Epidermal melanocyte (primary cell): Measurements from ENCODE around the gene ARFGEF2.
"Not testable (repeated sequence)": the region's sequence is repeated elsewhere in the genome, so short reads cannot be mapped to it uniquely, and the experiment has no call there.

Source experiments
- DNase-seq: peaks from one replicate; pipeline ENCODE4 v3.0.0; 2011; ENCODE audit warnings: low spot score; ENCODE audit not compliant: insufficient read length

The ARFGEF2 gene

DNA sequence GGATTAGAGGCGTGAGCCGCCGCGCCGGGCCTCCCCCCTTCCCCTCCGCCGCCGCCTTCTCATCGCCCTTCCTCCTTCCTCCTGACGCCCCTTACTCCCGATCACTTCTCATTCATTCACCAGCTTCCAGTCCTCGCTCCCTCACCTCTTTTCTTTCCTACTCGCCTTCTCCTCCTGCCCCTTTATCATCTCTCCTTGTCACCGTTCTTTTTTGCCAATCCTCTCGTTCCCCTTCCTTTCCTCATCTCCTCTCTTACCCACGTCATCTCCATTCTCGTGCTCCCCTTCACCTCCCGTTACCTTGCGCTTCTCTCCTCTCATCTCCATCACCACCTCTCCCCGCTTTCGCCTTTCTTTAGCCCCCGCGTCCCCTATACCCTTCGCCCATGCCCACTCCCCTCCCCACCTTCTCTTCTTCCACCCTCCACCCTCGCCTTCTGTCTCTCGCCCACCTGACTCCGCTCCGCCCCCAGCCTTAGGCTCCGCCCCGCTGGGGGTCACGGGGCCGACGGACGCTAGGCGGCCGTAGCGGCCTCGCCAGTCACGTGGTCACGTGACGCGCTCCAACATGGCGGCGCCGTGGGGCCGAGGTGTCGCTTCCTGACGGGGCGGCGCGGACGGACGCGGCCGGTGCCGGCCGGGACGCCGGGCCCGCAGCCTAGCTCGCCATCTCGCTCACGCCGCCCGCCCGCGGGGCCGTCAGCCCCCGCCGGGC, at the start of gene ARFGEF2:
Gene ARFGEF2 (plus strand): TSS at position 544 of the 715 bp plus-strand sequence. CDS start 179 bp downstream, outside the sequence.
- DNase-seq, result peak; percentile 94

DNA sequence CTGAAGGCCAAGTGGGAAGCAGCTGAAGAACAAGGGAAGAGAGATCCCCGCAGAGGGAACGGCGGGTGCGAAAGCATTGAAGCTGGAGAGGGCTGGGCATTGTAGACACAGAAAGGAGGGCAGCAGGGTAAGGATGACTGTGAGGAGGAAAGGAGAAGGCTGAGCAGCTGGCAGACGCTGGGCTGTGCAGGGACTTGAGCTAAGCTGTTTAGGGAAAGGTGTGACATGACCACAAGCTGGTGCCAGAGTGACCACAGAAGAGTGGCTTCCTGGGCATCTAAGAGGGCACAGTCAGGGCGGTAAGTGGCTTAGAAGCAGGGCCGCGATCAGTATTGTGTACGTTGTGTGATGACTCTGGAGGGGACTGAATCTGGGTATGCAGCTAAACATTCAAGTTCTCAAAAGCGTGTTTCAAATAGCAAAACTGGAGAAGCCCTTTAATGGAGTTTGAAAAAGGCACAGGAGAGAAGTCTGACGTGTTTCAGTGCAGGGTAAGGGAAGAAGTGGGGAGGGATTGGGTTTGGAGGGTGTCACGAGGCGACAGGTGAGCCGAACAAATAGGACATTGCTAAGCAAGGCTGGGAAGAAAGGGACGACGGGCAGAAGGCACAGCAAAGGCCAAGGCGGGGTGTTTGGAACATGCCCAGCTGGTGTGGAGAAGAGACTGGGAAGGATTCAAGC, 46.1 kb upstream of the ARFGEF2 start:
- DNase-seq, result no peak

DNA sequence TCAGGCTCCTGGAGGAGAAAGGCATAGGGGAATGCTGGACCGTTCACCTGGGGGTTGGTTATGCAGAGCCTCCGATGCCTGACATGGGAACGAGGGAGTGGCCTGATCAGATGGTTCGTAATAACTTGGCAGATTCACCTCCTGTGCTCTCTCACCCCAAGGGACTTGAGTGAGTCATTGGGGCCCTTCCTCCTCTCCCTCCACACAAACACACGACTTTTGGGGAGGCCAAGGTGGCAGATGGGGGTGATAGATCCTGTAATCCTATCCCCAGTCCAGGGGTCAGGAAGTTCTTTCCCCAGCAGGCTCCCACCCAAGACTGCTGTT, 45.6 kb upstream of the ARFGEF2 start:
- DNase-seq, result no peak

DNA sequence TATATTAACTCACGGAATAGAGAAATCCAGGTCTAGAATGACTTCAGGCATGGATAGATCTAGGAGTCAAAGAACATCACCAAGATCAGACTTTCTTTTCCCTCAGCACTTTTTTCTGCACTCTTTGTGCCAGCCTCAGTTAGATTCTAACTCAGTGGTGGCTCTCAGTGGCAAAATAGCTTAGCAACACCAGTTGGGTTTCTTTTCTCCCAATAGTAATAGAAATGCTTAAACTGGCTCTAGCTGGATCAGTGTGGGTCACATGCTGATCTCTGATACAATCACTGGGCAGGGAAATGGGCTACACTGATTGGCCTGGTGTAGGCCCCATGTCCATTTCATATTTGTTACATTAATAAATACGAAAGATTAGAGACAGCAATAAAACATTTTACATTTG, 44.2 kb upstream of the ARFGEF2 start:
- DNase-seq, result no peak

DNA sequence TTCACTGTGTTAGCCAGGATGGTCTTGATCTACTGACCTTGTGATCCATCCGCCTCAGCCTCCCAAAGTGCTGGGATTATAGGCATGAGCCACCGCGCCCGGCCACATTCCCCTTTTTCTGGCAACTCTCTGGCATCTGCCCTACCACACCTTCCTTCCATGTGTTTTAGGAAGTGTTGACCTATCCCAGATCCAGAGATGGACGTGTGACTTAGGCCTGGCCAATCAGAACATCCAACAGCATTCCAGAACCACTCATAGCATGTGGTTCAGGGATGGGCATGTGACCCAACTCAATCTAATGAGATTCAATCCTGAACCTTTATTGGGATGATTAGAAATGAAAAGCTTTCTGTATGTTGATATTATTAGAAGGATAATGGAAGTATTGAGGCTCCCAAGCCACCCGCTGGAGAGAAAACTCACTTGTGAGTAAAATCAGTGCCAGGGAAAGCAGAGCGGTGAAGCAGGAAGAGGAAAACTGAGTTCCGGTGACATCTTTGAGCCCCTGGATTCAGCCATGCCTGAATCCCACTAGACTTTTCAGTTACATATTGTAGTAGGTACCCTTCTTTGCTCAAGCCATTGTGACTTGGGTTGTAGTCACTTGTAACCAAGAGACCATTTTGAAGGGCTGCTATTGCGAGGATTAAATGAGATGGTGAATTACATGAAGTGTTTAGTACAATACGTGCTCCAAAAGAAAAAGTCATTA, 42.8 kb upstream of the ARFGEF2 start:
- DNase-seq, result no peak

DNA sequence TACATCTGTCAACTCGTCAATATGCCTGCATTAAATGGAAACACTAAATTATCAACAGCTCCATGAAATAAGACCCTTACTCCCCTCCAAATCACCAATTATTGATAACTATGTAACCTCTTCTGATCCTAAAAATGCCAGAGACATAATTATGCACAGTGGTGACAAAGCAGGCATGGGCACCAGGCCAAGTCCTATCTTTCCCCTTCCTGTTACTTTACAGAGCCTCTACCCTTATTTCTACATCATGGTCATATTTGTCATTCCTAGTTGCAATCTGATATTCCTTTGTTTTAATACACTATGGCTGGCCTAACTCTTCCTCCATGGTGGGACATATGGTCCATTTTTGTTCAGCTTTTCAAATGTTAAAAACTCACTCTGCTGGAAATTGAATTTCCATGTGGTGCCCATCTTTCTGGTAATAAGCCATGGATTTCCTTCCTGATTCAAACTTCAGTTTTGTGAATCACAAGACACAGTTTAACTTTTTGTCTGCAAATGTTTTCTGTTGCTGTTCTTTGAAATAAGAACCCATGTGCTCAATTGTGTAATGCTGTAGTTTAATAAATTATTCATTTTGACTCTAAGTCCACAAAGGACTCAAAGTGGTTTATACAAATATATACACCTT, 41.8 kb upstream of the ARFGEF2 start:
- DNase-seq, result no peak

DNA sequence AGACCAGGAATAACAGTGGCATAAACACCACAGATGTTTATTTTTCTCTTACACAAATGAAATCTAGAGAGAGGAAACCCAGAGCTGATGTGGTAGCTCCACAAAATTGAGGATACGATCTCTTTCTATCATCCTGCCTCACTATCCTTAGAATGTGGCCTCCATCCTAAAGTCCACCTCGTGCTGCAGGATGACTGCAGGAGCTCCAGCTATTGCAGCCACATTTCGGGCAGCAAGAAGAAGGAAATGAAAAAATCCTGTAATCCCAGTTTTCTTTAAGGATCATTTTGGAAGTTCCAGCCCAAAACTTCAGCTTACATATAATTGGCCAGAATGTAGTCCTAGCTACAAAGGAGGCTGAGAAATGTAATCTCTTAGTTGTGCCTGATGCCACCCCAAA, 41.2 kb upstream of the ARFGEF2 start:
- DNase-seq, result no peak

DNA sequence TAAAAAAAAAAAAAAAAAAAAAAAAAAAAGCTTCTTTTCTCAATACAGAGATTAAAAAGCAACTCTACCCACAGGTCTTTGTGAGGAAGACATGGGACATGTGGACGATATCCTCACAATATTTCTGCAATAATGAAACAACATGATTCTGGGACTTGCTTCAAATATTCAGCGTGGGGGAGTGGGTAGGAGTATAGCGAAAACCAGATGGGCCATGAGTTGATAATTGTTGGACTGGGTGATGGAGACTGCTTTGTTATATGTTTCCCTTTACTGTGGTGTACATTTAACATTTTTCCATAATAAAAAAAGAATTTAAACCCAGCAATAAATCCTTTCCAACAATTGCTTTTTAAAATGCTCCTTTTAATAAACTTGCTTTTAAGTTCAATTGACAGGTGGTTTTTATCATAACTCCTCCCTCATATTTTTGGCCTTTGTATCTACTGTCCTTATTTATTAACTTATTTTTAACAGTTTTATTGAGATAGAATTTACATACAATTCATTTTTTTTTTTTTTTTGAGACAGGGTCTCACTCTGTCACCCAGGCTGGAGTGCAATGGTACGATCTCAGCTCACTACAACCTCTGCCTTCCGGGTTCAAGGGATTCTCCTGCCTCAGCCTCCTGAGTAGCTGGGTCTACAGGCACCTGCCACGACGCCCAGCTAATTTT, 40.4 kb upstream of the ARFGEF2 start:
- no peak for DNase-seq

DNA sequence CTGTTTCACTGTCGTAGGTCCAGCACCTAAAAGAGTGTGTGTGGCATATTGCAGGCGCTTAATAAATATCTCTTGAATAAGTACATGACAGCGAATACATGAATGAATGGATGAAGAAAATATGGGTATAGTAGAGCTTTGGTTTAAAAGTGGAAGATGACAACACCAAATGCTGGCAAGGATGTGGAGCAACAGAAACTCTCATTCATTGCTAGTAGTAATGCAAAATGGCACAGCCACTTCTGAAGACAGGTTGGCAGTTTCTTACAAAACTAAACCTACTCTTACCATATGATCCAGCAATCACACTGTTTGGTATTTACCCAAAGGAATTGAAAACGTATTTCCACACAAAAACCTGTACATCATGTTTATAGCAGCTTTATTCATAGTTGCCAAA, 36.3 kb upstream of the ARFGEF2 start:
- DNase-seq, result no peak

DNA sequence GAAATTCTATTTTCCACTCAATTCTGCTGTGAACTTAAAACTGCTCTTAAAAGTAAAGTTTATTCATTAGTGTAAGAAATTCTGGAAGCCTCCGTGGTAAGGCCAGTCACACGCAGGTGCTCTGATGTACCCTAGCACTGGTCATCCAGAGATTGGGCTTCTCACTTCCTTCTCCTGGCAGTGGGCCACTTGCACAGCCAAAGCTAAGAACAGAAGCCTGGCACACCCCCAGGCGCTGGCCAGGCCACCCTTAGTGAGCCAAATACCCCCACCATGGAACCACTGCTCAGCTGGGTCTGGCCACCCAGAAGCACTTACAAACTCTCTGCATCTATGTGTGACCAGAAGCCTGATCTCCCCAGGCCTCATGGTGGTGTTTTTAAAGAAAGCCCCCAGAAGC, 35.3 kb upstream of the ARFGEF2 start:
- no peak for DNase-seq

DNA sequence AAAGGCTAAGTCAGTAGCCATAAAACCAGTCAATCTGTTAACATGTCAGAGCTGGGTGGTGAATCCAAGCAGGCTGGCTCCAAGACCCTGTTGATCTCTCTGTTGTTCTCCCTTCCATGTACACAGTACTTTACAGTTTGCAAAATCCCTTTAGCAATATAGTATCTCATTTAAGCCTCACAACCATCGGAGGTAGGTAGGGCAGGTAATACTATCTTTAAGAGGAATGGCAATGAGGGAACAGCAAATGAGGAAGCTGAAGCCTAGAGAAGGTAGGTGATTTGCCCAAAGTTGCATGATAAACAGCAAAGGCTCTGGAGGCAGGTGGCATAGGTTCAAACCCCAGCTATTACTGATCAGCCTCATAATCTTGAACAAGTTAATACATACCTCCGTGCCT, 34.7 kb upstream of the ARFGEF2 start:
- no peak for DNase-seq

DNA sequence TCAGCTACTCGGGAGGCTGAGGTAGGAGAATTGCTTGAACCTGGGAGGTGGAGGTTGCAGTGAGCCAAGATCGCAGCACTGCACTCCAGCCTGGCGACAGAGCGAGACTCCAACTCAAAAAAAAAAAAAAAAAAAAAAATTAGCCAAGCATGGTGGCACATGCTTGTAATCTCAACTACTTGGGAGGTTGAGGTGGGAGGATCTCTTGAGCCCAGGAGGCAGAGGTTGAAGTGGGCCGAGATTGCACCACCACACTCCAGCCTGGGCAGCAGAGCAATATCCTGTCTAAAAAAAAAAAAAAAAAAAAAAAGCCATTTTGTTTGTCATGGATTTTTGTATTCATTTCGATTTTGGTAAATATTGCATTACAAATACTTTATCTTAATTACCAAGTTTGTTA, 33.0 kb upstream of the ARFGEF2 start:
- not testable (repeated sequence) for DNase-seq

DNA sequence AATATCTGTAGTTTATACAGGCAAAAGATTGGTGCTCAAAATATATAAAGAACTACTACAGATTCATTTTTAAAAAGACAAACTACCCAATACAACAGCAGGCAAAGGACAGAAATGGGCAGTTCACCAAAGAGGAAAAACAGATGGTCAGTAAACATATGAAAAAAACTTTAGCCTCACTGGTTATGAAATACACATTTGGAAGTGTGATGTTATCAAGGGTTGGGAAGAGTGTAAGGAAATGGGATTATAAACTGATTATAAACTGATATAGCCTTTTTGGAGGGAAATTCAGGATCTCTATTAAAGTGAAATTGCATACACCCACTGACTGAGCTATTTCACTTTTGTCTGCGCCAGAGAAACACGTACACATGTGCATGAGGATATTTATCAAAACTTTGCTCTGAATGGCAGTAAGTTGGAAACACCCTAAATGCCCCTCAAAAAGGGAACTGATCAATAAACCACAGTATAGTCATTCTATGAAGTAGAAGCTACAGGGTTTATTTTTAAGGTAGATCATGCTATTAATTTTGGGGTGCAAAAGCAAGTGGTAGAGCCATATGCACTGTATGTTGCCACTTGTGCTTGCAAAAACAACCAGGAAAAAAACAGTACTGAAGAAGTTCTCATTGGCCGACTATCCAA, 32.2 kb upstream of the ARFGEF2 start:
- no peak for DNase-seq

DNA sequence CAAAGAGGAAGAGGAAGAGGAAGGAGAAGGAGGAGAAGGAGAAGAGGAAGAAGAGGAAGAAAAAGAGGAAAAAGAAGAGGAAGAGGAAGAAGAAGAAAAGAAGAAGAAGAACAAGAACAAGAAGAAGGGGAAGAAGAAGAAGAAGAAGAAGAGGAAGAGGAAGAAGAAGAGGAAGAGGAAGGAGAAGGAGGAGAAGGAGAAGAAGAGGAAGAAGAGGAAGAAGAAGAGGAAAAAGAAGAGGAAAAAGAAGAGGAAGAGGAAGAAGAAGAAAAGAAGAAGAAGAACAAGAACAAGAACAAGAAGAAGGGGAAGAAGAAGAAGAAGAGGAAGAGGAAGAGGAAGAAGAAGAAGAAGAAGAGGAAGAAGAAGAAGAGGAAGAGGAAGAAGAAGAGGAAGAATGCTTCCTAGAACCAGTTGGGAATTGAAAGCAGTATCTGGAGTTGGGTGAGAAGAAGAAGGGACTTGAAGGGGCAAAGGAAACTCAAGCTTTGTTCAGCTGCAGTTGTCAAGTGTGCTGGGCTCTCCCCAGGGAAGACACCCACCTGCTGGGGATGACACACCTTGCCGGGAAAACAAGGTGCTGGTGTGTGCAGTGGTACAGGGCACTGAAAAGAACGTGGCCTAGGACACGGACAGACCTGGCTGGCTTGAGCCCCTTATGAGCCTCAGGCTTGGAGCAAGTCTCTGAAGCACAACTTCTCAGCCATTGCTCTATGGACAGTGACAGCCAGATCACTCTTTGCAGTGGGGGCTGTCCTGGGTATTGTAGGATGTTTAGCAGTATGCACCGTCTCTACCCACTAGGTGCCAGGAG, 30.1 kb upstream of the ARFGEF2 start:
- no peak for DNase-seq

DNA sequence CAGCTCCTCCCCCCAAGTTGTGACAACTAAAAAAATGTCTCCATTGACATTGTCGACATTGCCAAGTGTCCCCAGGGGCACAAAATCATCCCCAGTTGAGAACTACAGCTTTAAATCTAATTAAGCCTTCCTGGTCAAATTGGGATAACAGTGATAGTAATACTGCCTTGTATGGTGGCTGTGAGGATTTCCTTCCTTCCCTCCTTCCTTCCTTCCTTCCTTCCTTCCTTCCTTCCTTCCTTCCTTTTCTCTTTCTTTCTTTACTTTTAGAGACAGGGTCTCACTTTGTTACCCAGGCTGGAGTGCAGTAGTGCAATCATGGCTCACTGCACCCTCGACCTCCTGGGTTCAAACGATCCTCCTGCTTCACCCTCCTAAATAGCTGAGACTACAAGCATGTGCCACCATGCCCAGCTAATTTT, 29.5 kb upstream of the ARFGEF2 start:
- DNase-seq, result no peak

DNA sequence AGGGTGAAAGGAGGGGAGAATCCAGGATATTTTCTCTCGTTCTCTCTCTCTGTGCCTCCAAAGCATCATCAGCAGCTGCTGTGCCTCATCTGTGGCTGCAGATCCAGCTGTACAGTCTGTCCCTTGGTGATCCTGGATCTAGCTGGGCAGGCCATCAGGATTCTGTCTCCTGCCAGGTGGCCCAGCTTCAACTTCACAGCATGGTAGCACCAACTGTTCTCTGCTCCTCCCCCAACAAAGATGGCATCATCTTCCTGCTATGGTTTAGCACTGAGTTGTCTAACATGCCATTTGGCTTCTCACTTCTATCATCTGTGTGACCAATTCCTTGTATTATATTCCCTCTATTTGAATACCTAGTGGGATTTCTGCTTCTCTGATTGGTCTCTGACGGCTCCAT, 28.6 kb upstream of the ARFGEF2 start:
- DNase-seq, result no peak

DNA sequence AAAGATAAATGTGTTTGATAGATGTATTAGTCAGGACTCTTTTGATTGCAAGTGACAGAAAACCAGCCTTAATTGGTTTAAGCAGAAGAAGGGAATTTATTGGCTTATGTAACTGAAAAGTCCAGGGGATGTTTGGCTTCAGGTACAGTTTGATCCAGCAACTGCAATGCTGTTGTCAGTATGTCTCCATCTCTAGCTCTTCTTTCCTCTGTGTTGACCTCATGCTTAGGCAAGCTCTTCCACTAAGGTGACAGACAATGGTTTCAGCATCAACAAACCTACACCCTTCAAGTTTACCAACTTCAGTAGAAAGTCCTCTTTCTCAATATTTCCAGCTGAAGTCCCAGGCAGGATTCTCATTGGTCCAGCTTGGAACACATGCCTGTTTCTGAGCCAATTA, 28.1 kb upstream of the ARFGEF2 start:
- DNase-seq, result no peak

DNA sequence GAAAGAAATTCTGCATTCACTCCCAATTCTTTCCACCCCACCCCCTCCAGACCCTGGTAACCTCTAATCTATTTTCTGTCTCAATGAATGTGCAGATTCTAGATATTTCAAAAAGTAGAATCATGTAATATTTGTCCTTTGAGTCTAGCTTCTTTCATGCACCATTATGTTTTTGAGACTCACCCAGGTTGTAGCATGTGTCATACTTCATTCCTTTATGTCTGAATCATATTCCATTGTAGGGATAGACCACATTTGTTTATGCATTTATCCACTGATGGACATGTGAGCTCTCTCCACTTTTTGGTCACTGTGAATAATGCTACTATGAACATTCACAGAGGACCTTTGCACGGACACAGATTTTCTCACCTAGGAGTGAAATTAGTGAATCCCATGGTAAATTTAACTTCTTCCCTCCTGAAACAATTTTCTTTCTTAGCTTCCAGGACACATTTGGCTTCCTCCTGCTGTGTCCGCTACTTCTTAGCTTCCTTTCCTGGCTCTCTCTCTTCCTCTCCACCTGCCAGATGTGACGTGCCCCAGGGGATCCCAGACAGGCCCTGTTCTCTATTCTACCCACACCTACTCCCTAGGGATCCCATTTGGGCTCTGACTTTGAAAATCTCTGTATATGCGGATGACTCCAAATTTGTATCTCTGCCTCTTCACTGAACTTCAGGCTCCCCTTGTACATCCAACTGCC, 24.1 kb upstream of the ARFGEF2 start:
- DNase-seq, result no peak

DNA sequence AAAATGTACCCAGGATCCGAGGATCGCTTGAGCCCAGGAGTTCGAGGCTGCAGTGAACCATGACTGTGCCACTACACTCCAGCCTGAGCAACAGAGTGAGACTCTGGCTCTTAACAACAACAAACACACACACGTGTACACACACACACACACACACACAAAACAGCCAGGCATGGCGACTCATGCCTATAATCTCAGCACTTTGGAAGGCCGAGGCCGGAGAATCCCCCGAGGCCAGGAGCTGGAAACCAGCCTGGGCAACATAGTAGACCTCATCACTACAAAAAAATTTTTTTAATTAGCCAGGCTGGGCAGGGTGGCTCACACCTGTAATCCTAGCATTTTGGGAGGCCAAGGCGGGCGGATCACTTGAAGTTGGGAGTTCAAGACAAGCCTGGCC, 23.3 kb upstream of the ARFGEF2 start:
- no peak for DNase-seq
